ENCODE measurements around the gene KLHDC7A.

The KLHDC7A gene

GRCh38 chr1:18531503-18531845, 50.7 kb downstream of the KLHDC7A start:
- Histone ChIP-seq H3K4me1 (ENCODE audit: control insufficient read depth in 1 of 2, insufficient read depth in 2 of 2, low read length in 2 of 2) (no peaks in the 10 kb centered on the region), H3K4me3 (ENCODE audit: low read depth in 1 of 2, low read length in 2 of 2) (no peak overlapping the region), H3K27ac (ENCODE audit: low read length) (no peak overlapping the region), H3K9me3 (ENCODE audit: control insufficient read depth in 1 of 2, low read length in 2 of 2) (no peaks in the 10 kb centered on the region), H3K27me3 (ENCODE audit: low read depth, low read length) (no peaks in the 10 kb centered on the region), H3K36me3 (ENCODE audit: control insufficient read depth in 1 of 2, insufficient read depth in 2 of 2, low read length in 2 of 2) (no peaks in the 10 kb centered on the region)

GRCh38 chr1:18532390-18533170, 51.9 kb downstream of the KLHDC7A start:
- Histone ChIP-seq H3K27me3 (ENCODE audit: low read depth, low read length) (no peaks in the 10 kb centered on the region), H3K9me3 (ENCODE audit: control insufficient read depth in 1 of 2, low read length in 2 of 2) (no peaks in the 10 kb centered on the region), H3K4me1 (ENCODE audit: control insufficient read depth in 1 of 2, insufficient read depth in 2 of 2, low read length in 2 of 2) (no peaks in the 10 kb centered on the region), H3K27ac (ENCODE audit: low read length) (no peak overlapping the region), H3K36me3 (ENCODE audit: control insufficient read depth in 1 of 2, insufficient read depth in 2 of 2, low read length in 2 of 2) (no peaks in the 10 kb centered on the region), H3K4me3 (ENCODE audit: low read depth in 1 of 2, low read length in 2 of 2) (no peak overlapping the region)

- H3K36me3 ChIP-seq (ENCODE audit: control insufficient read depth in 1 of 2, insufficient read depth in 2 of 2, low read length in 2 of 2), result no peaks in the 10 kb centered on the region
- no peaks in the 10 kb centered on the region for H3K27me3 ChIP-seq (ENCODE audit: low read depth, low read length)
- no peak overlapping the region for H3K27ac ChIP-seq (ENCODE audit: low read length)
Measured at GRCh38 chr1:18533259-18533658, 52.5 kb downstream of the KLHDC7A start.

GRCh38 chr1:18534810-18535205, 54.1 kb downstream of the KLHDC7A start:
- Histone ChIP-seq H3K27ac (ENCODE audit: low read length) (no peak overlapping the region), H3K4me3 (ENCODE audit: low read depth in 1 of 2, low read length in 2 of 2) (no peak overlapping the region), H3K36me3 (ENCODE audit: control insufficient read depth in 1 of 2, insufficient read depth in 2 of 2, low read length in 2 of 2) (no peaks in the 10 kb centered on the region), H3K9me3 (ENCODE audit: control insufficient read depth in 1 of 2, low read length in 2 of 2) (no peaks in the 10 kb centered on the region), H3K4me1 (ENCODE audit: control insufficient read depth in 1 of 2, insufficient read depth in 2 of 2, low read length in 2 of 2) (no peaks in the 10 kb centered on the region), H3K27me3 (ENCODE audit: low read depth, low read length) (no peaks in the 10 kb centered on the region)

More at GRCh38 chr1:18533259-18533658, 52.5 kb downstream of the KLHDC7A start:
- Histone ChIP-seq H3K4me3 (ENCODE audit: low read depth in 1 of 2, low read length in 2 of 2) (no peak overlapping the region), H3K4me1 (ENCODE audit: control insufficient read depth in 1 of 2, insufficient read depth in 2 of 2, low read length in 2 of 2) (no peaks in the 10 kb centered on the region), H3K9me3 (ENCODE audit: control insufficient read depth in 1 of 2, low read length in 2 of 2) (no peaks in the 10 kb centered on the region)
